Endometrial microvascular endothelial cells (primary cell): Measurements from ENCODE around the gene PRR13. TPM values are rescaled to one million over a fixed set of nuclear protein-coding genes. Genes with fewer than 3 reads are reported as not detected.
"Not testable (repeated sequence)": the region's sequence is repeated elsewhere in the genome, so short reads cannot be mapped to it uniquely, and the experiment has no call there.

Source experiments
- in situ Hi-C: cut with HindIII; loops from 2 replicates; pipeline ENCODE4 v1.10.0; 2017; ENCODE audit warnings: low sequenced_read_pairs, low pct_unique_long_range_greater_than_20kb; ENCODE audit errors: inconsistent ontology term
- total RNA-seq: library from RNA; depleted of rRNA; stranded (reverse); fragments of >200 nt; gene quantifications from one replicate; pipeline ENCODE4 v1.2.3, GENCODE V29; 2015; ENCODE audit errors: inconsistent ontology term

Gene PRR13
- total RNA-seq, 1 donor from 2014 or later, result 91.8 TPM

- in situ Hi-C loops, result loop anchor here (10.0 kb wide), 1 partner anchor 84 kb away; no protein-coding TSS in a partner anchor
These were observed 12.8 kb upstream of the PRR13 start for GRCh38 chr12:53428741-53429140.

DNA sequence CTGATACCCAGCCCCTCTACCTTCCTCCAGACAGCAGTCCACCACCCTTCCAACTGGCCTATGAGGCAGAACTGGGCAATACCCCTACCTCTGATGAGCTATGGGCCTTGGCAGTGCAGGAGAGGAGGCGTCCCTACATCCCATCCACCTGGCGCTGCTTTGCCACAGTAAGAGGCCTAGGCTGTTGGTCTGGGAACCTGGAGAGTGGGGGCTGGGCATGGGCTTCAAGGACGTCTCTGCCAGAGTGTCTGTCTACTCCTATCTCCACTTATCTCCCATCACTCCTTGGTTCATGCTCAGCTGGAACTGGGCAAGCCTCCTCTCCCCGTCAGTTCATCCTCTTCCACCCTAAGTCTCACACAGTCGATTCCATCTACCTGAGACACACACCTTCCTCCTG lies 11.4 kb upstream of the PRR13 start:
- in situ Hi-C loops, result no loop called here

- in situ Hi-C loops, result no loop called here
These were observed 10.3 kb upstream of the PRR13 start for GRCh38 chr12:53431187-53431586.

- in situ Hi-C loops, result not testable (repeated sequence)
These were observed 6.2 kb upstream of the PRR13 start for GRCh38 chr12:53435326-53435725.

GRCh38 chr12:53439582-53439981 lies 2.0 kb upstream of the PRR13 start:
- in situ Hi-C loops, result not testable (repeated sequence)

DNA sequence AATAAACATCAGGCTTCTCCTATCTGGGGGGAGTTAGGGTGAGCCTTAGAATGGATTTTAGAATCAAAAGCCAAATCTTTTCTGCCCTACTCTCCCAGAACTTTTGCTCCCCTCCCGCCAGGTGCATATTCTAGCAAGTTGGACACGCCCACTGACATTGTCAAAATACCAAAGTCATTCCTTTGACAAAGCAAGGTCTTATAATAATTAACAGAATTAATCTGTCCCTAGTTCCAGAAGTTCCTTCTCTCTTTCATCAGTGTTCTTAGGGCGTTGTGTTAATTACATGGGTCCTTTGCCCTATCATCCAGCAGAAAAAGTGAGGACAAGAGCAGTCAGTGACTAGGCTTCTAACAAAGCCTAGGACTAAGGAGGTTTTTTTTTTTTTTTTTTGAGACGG lies 2.4 kb downstream of the PRR13 start:
- in situ Hi-C loops, result no loop called here

DNA sequence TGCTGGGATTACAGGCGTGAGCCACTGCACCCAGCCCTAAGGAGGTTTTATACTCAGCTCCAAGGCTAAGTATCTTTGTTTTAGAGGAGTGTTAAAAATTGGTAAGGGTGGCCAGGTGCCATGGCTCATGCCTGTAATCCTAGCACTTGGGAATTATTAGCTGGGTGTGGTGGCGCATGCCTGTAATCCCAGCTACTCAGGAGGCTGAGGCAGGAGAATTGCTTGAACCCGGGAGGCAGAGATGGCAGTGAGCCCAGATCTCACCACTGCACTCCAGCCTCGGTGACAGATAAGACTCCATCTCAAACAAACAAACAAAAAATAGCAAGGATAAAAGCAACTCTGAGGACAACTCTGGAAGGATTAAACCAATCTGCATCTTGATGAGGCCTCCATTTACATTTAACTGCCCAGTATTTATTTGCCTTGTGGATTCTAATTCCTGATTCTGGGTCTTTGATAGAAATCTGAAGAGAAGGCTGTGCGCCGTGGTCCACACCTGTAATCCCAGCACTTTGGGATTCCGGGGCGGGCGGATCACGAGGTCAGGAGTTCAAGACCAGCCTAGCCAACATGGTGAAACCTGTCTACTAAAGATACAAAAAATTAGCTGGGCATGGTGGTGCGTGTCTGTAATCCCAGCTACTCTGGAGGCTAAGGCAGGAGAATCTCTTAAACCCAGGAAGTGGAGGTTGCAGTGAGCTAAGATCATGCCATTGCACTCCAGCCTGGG lies 3.2 kb downstream of the PRR13 start:
- in situ Hi-C loops, result not testable (repeated sequence)

DNA sequence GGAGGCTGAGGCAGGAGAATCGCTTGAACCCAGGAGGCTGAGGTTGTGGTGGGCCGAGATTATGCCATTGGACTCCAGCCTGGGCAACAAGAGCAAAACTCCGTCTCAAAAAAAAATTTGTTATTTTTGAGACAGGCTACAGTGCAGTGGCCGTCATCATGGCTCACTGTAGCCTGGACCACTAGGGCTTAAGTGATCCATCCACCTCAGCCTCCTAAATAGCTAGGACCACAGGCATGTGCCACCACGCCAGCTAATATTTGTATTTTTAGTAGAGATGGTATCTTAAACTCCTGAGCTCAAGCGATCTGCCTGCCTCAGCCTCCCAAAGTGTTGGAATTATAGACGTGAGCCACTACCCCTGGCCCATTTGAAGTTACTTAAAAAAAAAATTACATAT lies 9.4 kb downstream of the PRR13 start:
- in situ Hi-C loops, result no loop called here

GRCh38 chr12:53451661-53452158 lies 10.2 kb downstream of the PRR13 start, which contains the start of gene PCBP2:
PCBP2 (plus strand) TSS chr12:53452102; CDS start chr12:53454801, 2,699 bp downstream.
- in situ Hi-C loops, result no loop called here

GRCh38 chr12:53452159-53453077 lies 10.9 kb downstream of the PRR13 start:
- in situ Hi-C loops, result no loop called here

- in situ Hi-C loops, result no loop called here
These were observed 12.6 kb downstream of the PRR13 start for GRCh38 chr12:53453953-53454640.

DNA sequence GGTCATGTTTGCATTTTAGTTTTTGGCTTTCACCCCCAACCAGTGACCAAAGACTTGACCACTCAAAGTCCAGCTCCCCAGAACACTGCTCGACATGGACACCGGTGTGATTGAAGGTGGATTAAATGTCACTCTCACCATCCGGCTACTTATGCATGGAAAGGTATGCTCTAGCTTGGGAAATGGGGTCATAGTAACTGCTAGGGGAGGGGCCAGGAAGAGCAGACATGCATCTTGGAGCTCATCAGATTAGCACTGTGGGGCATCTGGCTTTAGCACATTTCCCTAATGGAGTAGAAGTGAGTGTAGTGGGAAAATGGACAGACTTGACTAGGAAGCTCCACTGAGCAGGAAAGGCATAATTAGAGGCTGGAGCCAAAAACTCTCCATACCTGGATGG lies 13.2 kb downstream of the PRR13 start:
- in situ Hi-C loops, result no loop called here

DNA sequence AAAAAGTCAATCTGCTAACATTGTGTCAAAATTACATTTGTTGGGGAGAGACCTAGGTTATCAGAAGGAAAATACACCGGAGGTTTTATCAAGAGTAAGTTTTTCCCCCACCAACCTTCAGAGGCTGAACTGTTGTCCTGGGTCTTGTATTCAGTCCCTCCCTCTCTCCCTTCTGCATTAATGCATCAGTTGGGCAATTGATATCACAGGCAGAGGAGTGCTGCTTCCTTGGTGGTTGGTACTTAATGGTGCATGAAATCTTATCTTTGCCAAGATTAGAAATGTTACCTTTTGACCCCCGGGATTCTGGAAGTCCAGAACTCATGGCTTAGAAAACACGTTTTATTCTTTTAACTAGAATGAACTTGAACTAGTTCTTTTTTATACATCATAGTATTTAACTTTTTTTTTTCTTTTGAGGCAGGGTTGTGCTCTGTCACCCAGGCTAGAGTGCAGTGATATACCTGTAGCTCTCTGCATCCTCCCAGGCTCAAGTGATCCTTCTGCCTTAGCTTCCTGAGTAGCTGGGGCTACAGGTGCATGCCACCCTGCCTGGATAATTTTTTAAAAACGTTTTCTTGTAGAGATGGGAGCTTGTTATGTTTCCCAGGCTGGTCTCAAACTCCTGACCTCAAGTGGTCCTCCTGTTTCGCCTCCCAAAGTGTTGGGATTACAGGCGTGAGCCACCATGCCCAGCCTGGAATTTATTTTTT lies 15.3 kb downstream of the PRR13 start:
- in situ Hi-C loops, result no loop called here

DNA sequence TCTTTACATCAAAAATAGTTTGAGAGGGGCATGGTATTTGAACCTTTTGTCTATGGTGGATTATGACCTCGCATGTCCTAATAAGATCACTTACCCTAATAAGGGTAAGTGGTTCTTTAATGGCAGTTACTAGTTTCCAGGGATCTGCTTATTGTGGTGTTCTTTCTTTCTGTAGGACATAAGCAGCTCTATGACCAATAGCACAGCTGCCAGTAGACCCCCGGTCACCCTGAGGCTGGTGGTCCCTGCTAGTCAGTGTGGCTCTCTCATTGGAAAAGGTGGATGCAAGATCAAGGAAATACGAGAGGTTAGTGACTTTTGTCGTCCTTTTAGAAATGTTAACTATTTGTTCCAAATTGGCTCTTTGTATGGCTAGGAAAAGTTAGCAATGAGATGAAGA lies 17.6 kb downstream of the PRR13 start:
- in situ Hi-C loops, result no loop called here

- in situ Hi-C loops, result no loop called here
These were observed 19.5 kb downstream of the PRR13 start for GRCh38 chr12:53461059-53461458.

DNA sequence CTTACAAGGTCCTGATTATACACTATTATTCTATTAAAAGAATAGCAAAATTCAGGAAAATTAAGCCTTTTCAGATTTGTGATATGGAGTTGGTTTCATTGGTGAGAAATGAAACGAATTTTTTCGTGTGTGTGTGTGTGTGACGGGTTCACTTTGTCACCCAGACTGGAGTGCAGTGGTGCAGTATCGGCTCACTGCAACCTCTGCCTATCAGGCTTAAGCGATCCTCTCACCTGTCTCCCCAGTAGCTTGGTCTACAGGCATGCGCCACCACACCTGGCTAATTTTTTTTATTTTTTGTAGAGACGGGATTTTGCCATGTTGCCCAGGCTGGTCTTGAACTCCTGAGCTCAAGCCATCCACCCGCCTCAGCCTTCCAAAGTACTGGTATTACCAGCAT lies 20.1 kb downstream of the PRR13 start:
- in situ Hi-C loops, result no loop called here

GRCh38 chr12:53462935-53463334 lies 21.4 kb downstream of the PRR13 start:
- in situ Hi-C loops, result no loop called here

- in situ Hi-C loops, result no loop called here
These were observed 22.4 kb downstream of the PRR13 start for GRCh38 chr12:53463802-53464560.
